ENCODE results near the gene MTUS2. TPM values are rescaled to one million over a fixed set of nuclear protein-coding genes. Genes with fewer than 3 reads are reported as not detected.

Gene MTUS2
- total RNA-seq, 6 experiments from 2014 or later: 0.07 to 0.15 (median 0.14) TPM; not detected in 1

DNA sequence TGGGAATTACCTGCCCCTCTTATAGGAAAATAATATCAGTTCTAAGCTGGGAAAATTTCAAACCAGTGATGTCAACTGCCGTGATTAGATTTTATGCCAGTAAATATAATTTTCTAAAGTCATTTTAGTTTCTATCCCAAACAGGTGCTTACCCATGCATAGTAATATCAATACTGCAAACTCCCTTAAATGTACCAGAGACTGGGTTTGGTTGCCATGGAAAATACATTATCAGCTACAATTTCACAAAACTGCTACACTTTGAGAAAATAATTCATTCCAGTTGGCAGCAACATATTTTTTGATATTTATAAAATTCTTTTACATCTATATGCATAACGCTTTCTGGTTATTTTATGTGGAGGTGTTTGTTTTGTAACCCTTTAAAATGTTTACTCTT lies 631.8 kb downstream of the MTUS2 start:
- no peak overlapping the region for H3K27ac Mint-ChIP-seq
- no peaks in the 10 kb centered on the region for H3K9me3 Mint-ChIP-seq
- no peaks in the 10 kb centered on the region for H3K36me3 Mint-ChIP-seq (ENCODE audit: low read depth)
- peaks cover 9% of the 10 kb centered on the region for H3K4me1 Mint-ChIP-seq (ENCODE audit: low read depth)
- no peak for DNase-seq
- no peak overlapping the region for H3K4me3 Mint-ChIP-seq
- TF ChIP-seq, protein P1, sequence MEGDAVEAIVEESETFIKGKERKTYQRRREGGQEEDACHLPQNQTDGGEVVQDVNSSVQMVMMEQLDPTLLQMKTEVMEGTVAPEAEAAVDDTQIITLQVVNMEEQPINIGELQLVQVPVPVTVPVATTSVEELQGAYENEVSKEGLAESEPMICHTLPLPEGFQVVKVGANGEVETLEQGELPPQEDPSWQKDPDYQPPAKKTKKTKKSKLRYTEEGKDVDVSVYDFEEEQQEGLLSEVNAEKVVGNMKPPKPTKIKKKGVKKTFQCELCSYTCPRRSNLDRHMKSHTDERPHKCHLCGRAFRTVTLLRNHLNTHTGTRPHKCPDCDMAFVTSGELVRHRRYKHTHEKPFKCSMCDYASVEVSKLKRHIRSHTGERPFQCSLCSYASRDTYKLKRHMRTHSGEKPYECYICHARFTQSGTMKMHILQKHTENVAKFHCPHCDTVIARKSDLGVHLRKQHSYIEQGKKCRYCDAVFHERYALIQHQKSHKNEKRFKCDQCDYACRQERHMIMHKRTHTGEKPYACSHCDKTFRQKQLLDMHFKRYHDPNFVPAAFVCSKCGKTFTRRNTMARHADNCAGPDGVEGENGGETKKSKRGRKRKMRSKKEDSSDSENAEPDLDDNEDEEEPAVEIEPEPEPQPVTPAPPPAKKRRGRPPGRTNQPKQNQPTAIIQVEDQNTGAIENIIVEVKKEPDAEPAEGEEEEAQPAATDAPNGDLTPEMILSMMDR (IDR thresholded peaks at IDR 0.05): no peak
- H3K27me3 Mint-ChIP-seq (ENCODE audit: insufficient read depth): peaks cover 27% of the 10 kb centered on the region

DNA sequence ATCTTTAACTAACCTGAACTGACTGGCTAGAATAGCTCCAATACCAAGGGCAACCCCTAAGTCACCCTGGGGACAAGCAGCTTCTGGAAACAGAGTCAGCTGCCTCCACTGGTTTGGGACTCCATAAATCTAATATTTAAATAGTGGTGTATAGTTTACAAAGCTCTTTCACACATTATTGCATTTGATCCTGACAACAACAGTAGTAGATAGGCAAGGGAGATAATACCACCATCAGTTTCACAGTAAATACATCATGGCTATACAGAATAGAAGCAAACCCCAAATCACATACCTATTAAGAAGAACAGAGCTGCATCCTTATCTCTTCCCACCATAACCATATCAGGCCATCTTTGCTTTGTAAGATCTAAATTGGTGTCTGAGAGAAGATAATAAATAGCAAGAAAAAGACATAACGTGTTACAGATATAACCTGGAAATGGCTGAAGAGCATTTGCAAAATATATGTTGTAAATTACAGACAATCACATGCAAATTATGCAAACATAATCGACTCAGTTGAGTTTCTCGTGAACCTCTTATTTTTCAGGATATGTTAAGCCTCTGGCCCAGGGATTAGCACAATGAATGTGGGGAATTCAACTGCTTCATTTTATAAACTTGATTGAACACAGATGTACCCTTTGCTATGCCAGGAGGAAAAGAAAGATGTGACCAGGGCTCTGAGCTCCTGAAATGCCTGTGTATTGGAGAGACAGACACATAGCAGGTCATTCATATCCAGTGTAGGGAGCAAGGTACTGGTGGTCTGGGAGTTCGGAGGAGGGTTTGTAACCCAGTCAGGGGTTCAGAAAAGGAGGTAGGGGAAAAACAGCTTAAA lies 632.9 kb downstream of the MTUS2 start:
- Mint-ChIP-seq H3K4me1 (ENCODE audit: low read depth) (peaks cover 19% of the 10 kb centered on the region), H3K27me3 (ENCODE audit: insufficient read depth) (peaks cover 25% of the 10 kb centered on the region), H3K36me3 (ENCODE audit: low read depth) (no peaks in the 10 kb centered on the region), H3K27ac (no peak overlapping the region), H3K4me3 (no peak overlapping the region), H3K9me3 (no peaks in the 10 kb centered on the region)
- no peak for DNase-seq
- TF ChIP-seq, protein P1 (IDR thresholded peaks at IDR 0.05): no peak

DNA sequence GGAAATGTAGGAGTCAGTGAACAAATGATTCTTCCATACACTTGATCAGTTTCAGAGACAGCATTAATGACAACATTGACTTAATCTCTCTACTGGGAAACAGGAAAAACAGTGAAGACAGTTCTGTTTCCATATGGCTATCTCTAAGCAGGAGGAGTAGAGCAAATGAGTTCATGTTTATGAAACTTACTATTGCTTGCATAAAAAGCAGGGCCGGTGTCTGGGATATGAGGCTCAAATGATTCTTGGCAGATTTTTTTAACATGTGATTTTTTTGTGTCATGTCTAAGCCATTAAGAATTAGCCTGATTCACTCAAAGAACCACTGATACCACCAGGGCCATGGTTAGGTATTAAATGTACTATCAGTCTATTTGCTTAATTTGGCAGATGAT lies 633.5 kb downstream of the MTUS2 start:
- Mint-ChIP-seq H3K9me3 (no peaks in the 10 kb centered on the region), H3K36me3 (ENCODE audit: low read depth) (no peaks in the 10 kb centered on the region), H3K27me3 (ENCODE audit: insufficient read depth) (peaks cover 23% of the 10 kb centered on the region), H3K4me1 (ENCODE audit: low read depth) (peaks cover 25% of the 10 kb centered on the region), H3K4me3 (no peak overlapping the region), H3K27ac (no peak overlapping the region)
- TF ChIP-seq, protein P1 (IDR thresholded peaks at IDR 0.05): no peak
- no peak for DNase-seq

DNA sequence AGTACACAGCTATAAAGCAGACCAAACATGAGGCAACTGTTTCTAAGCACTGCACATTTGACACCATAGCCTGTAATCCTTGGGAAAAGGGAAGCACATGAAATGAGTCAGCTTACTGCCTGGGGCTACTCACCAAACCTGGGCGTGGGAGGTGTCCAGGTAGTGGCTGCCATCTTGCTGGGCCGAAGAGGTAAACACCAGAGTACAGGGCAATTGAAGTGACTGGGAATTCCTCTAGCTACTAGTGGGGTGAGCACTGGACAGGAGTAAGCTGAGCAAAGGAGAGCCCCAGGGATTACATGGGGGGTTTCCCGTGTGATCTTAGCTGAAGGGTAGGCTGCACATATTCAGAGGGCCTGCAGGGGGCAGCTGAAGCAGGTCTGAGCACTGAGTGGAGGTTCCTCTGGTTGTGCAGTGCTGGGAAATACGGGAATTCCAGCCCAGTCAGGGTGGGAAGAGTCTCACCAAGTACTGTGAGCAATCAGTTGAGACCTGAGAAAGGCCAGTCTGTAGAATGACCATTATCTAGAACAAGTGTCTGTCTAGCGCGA lies 634.9 kb downstream of the MTUS2 start:
- Mint-ChIP-seq H3K4me1 (ENCODE audit: low read depth) (peaks cover 27% of the 10 kb centered on the region), H3K27me3 (ENCODE audit: insufficient read depth) (peaks cover 16% of the 10 kb centered on the region), H3K4me3 (no peak overlapping the region), H3K9me3 (no peaks in the 10 kb centered on the region), H3K36me3 (ENCODE audit: low read depth) (no peaks in the 10 kb centered on the region), H3K27ac (no peak overlapping the region)
- TF ChIP-seq, protein P1 (IDR thresholded peaks at IDR 0.05): peak; percentile 65
- peak; percentile 2 for DNase-seq

DNA sequence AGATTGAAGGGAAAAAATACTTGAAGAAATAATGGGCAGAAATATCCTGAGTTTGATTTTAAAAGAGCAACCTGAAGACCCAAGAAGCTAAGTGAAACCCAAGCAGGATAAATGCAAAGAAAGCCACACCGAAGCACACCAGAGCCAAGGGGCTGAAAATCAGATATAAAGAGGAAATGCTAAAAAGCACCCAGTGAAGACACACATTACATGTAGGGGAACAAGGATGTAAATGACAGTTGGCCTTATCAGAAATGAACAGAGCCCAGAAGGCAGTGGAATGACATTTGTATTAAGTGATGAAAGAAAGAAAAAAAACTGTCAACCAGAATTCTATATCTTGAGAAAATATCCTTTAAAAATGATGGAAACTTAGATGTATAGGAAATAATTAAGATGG lies 636.3 kb downstream of the MTUS2 start:
- Mint-ChIP-seq H3K4me3 (no peak overlapping the region), H3K27ac (no peak overlapping the region), H3K4me1 (ENCODE audit: low read depth) (peaks cover 27% of the 10 kb centered on the region), H3K36me3 (ENCODE audit: low read depth) (no peaks in the 10 kb centered on the region), H3K9me3 (no peaks in the 10 kb centered on the region), H3K27me3 (ENCODE audit: insufficient read depth) (peaks cover 14% of the 10 kb centered on the region)
- DNase-seq: no peak
- TF ChIP-seq, protein P1 (IDR thresholded peaks at IDR 0.05): no peak

Measured in HFFc6 (cell line).